Panc1 (cell line): ENCODE measurements around the gene IER5L. TPM values are rescaled to one million over a fixed set of nuclear protein-coding genes. Genes with fewer than 3 reads are reported as not detected.

Experiments
- ATAC-seq: fragments of 200-7000 bp; cut with Tn5 transposase; 2 replicates; pipeline ENCODE4 v1.9.1; 2020; ENCODE audit warnings: mild to moderate bottlenecking, moderate library complexity
- BruUV-seq: library from RNA; stranded (reverse); fragments of 400-500 nt; replicated peaks from 2 replicates; lab custom pipeline; 2021; lab: Mats Ljungman, UMichigan
- CTCF ChIA-PET: fragments of 300-600 bp; sonication (Branson Sonifier 250); formaldehyde crosslinking; loops from one replicate; lab custom pipeline; 2022; ENCODE audit warnings: antibody characterized with exemption; lab: Charles Lee
- POLR2A ChIA-PET: fragments of 300-600 bp; sonication (Branson Sonifier 250); formaldehyde crosslinking; loops from one replicate; lab custom pipeline; 2022; ENCODE audit warnings: antibody characterized with exemption; lab: Charles Lee
- DNase-seq: peaks from one replicate; pipeline ENCODE4 v3.0.0-alpha.2; 2010; ENCODE audit warnings: low read depth, low spot score
- H3K27ac ChIP-seq: 2 replicates; pipeline ENCODE4 v1.5.1; 2011; ENCODE audit warnings: mild to moderate bottlenecking, low read length, inconsistent platforms
- H3K27me3 ChIP-seq: fragments of 200-500 bp; sonication (Bioruptor generic); 2 replicates; pipeline ENCODE4 v1.6.0; 2014; ENCODE audit warnings: low read length, inconsistent platforms; ENCODE audit not compliant: control insufficient read depth, insufficient read depth
- H3K36me3 ChIP-seq: fragments of 200-500 bp; sonication (Bioruptor generic); 2 replicates; pipeline ENCODE4 v1.5.1; 2014; ENCODE audit warnings: inconsistent platforms, mild to moderate bottlenecking, low read length, moderate library complexity; ENCODE audit not compliant: control insufficient read depth, insufficient read depth
- H3K4me1 ChIP-seq: 2 replicates; pipeline ENCODE4 v1.5.1; 2011; ENCODE audit warnings: inconsistent platforms, mild to moderate bottlenecking, low read length, moderate library complexity; ENCODE audit not compliant: control insufficient read depth, insufficient read depth
- H3K4me3 ChIP-seq, 2 experiments: 2 replicates each; pipeline ENCODE4 v1.5.1; 2011 to 2012; ENCODE audit warnings: low read depth in 2 of 2, low read length in 2 of 2, mild to moderate bottlenecking in 2 of 2, inconsistent platforms in 1 of 2, moderate library complexity in 1 of 2
- H3K9me3 ChIP-seq: fragments of 200-500 bp; sonication (Bioruptor generic); 2 replicates; pipeline ENCODE4 v1.5.1; 2014; ENCODE audit warnings: low read depth, mild to moderate bottlenecking, inconsistent platforms, low read length, moderate library complexity; ENCODE audit not compliant: control insufficient read depth, insufficient read depth
- CTCF ChIP-seq: fragments of 450-650 bp; IDR thresholded peaks from 2 replicates; pipeline ENCODE4 v1.5.1; 2017; ENCODE audit warnings: mild to moderate bottlenecking
- POLR2AphosphoS5 ChIP-seq: IDR thresholded peaks from 2 replicates; pipeline ENCODE4 v1.6.1; 2012; ENCODE audit warnings: mild to moderate bottlenecking, low read depth, low read length, moderate library complexity
- REST ChIP-seq, 2 experiments: IDR thresholded peaks; 2 replicates each; pipeline ENCODE4 v1.6.1; 2011 to 2012; ENCODE audit warnings: low read depth in 2 of 2, control low read depth in 1 of 2, low read length in 1 of 2, mild to moderate bottlenecking in 1 of 2, moderate library complexity in 1 of 2; ENCODE audit not compliant: insufficient read depth in 1 of 2
- SIN3A ChIP-seq: IDR thresholded peaks from 2 replicates; pipeline ENCODE4 v1.6.1; 2012; ENCODE audit warnings: low read depth, mild to moderate bottlenecking, low read length, moderate library complexity, borderline replicate concordance; ENCODE audit not compliant: insufficient read depth
- TCF7L2 ChIP-seq: IDR thresholded peaks from 2 replicates; pipeline ENCODE4 v1.6.1; 2011; ENCODE audit warnings: mild to moderate bottlenecking, low read depth, low read length, inconsistent platforms
- in situ Hi-C: cut with HindIII; loops from 2 replicates; pipeline ENCODE4 v1.10.0; 2016; ENCODE audit warnings: low sequenced_read_pairs, low pct_unique_long_range_greater_than_20kb
- intact Hi-C: fragments of 100-400 bp; cut with micrococcal nuclease; formaldehyde crosslinking; loops from one replicate; pipeline ENCODE4 v1.10.0; 2022; ENCODE audit not compliant: unreplicated experiment
- total RNA-seq: library from RNA; stranded (reverse); gene quantifications from one replicate; pipeline ENCODE4 v1.2.1, GENCODE V29; 2021; ENCODE audit not compliant: unreplicated experiment

Gene IER5L
- total RNA-seq, 1 experiment from 2014 or later = 44.6 TPM

- Histone ChIP-seq H3K9me3 (no peaks in the 10 kb centered on the region), H3K27ac (no peak overlapping the region), H3K4me3 (no peak overlapping the region), H3K36me3 (no peaks in the 10 kb centered on the region), H3K27me3 (no peaks in the 10 kb centered on the region), H3K4me1 (no peaks in the 10 kb centered on the region)
- in situ Hi-C loops = no loop called here
- no peak for TF ChIP-seq SIN3A
- TF ChIP-seq POLR2AphosphoS5 = no peak
- no peak for TF ChIP-seq TCF7L2
- no peak for TF ChIP-seq CTCF
- no peak for TF ChIP-seq REST (IDR thresholded peaks at IDR 0.05; ENCODE audit: insufficient read depth in 1 of 2, low read depth in 2 of 2, low read length in 1 of 2)
- no peak for ATAC-seq
- intact Hi-C loops = no loop called here
- POLR2A ChIA-PET = no interaction called here
- BruUV-seq = no TSS peak
- DNase-seq = no peak
- CTCF ChIA-PET = no interaction called here
Measured at GRCh38 chr9:129225815-129226214, 47.8 kb upstream of the IER5L start.

- TF ChIP-seq POLR2AphosphoS5 (no peak), CTCF (no peak), TCF7L2 (no peak)
- DNase-seq (no peak), ATAC-seq (no peak)
- intact Hi-C loops = no loop called here
- Histone ChIP-seq H3K9me3 (no peaks in the 10 kb centered on the region), H3K36me3 (no peaks in the 10 kb centered on the region), H3K27ac (no peak overlapping the region), H3K4me3 (no peak overlapping the region), H3K4me1 (no peaks in the 10 kb centered on the region), H3K27me3 (no peaks in the 10 kb centered on the region)
- ChIA-PET CTCF (no interaction called here), POLR2A (no interaction called here)
- no TSS peak for BruUV-seq
- in situ Hi-C loops = no loop called here
Measured at GRCh38 chr9:129225490-129225778, 47.4 kb upstream of the IER5L start.
